ENCODE data around the gene PTPRD.

Gene PTPRD

GRCh38 chr9:8852301-8852864, 1760.4 kb downstream of the PTPRD start:
- H3K9me3 ChIP-seq (ENCODE audit: control insufficient read depth, low read length), result no peaks in the 10 kb centered on the region
- H3K4me1 ChIP-seq (ENCODE audit: control insufficient read depth, insufficient read depth, low read length, poor library complexity, severe bottlenecking), result peaks cover 4% of the 10 kb centered on the region
- H3K36me3 ChIP-seq (ENCODE audit: control insufficient read depth, insufficient read depth, low read length), result peaks cover 3% of the 10 kb centered on the region
- WGBS, 2 experiments (ENCODE audit: insufficient coverage in 2 of 2), result 52 to 58% methylated on average over 2 to 3 of the region's 4 CpGs
- peak overlapping the region; percentile 8 for H3K27ac ChIP-seq (ENCODE audit: low read depth, low read length, severe bottlenecking)
- H3K4me3 ChIP-seq (ENCODE audit: extremely low read depth, insufficient read depth, low read length, poor library complexity, severe bottlenecking), result no peak overlapping the region

- no peak overlapping the region for H3K4me3 ChIP-seq (ENCODE audit: extremely low read depth, insufficient read depth, low read length, poor library complexity, severe bottlenecking)
- H3K27ac ChIP-seq (ENCODE audit: low read depth, low read length, severe bottlenecking), result no peak overlapping the region
- no peaks in the 10 kb centered on the region for H3K9me3 ChIP-seq (ENCODE audit: control insufficient read depth, low read length)
- peaks cover 3% of the 10 kb centered on the region for H3K36me3 ChIP-seq (ENCODE audit: control insufficient read depth, insufficient read depth, low read length)
- peaks cover 4% of the 10 kb centered on the region for H3K4me1 ChIP-seq (ENCODE audit: control insufficient read depth, insufficient read depth, low read length, poor library complexity, severe bottlenecking)
These were observed 1761.9 kb downstream of the PTPRD start for GRCh38 chr9:8850914-8851313.

GRCh38 chr9:8845808-8846207, 1767.0 kb downstream of the PTPRD start:
- H3K9me3 ChIP-seq (ENCODE audit: control insufficient read depth, low read length), result no peaks in the 10 kb centered on the region
- peaks cover 11% of the 10 kb centered on the region for H3K36me3 ChIP-seq (ENCODE audit: control insufficient read depth, insufficient read depth, low read length)
- WGBS, 2 experiments (ENCODE audit: insufficient coverage in 2 of 2), result 76 to 94% methylated on average over 2 to 3 of the region's 3 CpGs
- no peaks in the 10 kb centered on the region for H3K4me1 ChIP-seq (ENCODE audit: control insufficient read depth, insufficient read depth, low read length, poor library complexity, severe bottlenecking)
- no peak overlapping the region for H3K27ac ChIP-seq (ENCODE audit: low read depth, low read length, severe bottlenecking)
- H3K4me3 ChIP-seq (ENCODE audit: extremely low read depth, insufficient read depth, low read length, poor library complexity, severe bottlenecking), result no peak overlapping the region

- WGBS, 2 experiments (ENCODE audit: insufficient coverage in 2 of 2), result 75 to 77% methylated on average over 2 of the region's 2 CpGs
- peaks cover 11% of the 10 kb centered on the region for H3K36me3 ChIP-seq (ENCODE audit: control insufficient read depth, insufficient read depth, low read length)
- H3K27ac ChIP-seq (ENCODE audit: low read depth, low read length, severe bottlenecking), result no peak overlapping the region
- no peaks in the 10 kb centered on the region for H3K9me3 ChIP-seq (ENCODE audit: control insufficient read depth, low read length)
- no peaks in the 10 kb centered on the region for H3K4me1 ChIP-seq (ENCODE audit: control insufficient read depth, insufficient read depth, low read length, poor library complexity, severe bottlenecking)
- H3K4me3 ChIP-seq (ENCODE audit: extremely low read depth, insufficient read depth, low read length, poor library complexity, severe bottlenecking), result no peak overlapping the region
These were observed 1767.4 kb downstream of the PTPRD start for GRCh38 chr9:8845376-8845775.

- Histone ChIP-seq H3K9me3 (ENCODE audit: control insufficient read depth, low read length) (no peaks in the 10 kb centered on the region), H3K27ac (ENCODE audit: low read depth, low read length, severe bottlenecking) (no peak overlapping the region), H3K4me3 (ENCODE audit: extremely low read depth, insufficient read depth, low read length, poor library complexity, severe bottlenecking) (no peak overlapping the region), H3K4me1 (ENCODE audit: control insufficient read depth, insufficient read depth, low read length, poor library complexity, severe bottlenecking) (no peaks in the 10 kb centered on the region), H3K36me3 (ENCODE audit: control insufficient read depth, insufficient read depth, low read length) (peaks cover 12% of the 10 kb centered on the region)
These were observed 1768.3 kb downstream of the PTPRD start for GRCh38 chr9:8844549-8844948.

- 86 to 97% methylated on average over 4 to 5 of the region's 5 CpGs for WGBS, 2 experiments (ENCODE audit: insufficient coverage in 2 of 2)
- no peak overlapping the region for H3K27ac ChIP-seq (ENCODE audit: low read depth, low read length, severe bottlenecking)
- no peak overlapping the region for H3K4me3 ChIP-seq (ENCODE audit: extremely low read depth, insufficient read depth, low read length, poor library complexity, severe bottlenecking)
- no peaks in the 10 kb centered on the region for H3K4me1 ChIP-seq (ENCODE audit: control insufficient read depth, insufficient read depth, low read length, poor library complexity, severe bottlenecking)
- H3K36me3 ChIP-seq (ENCODE audit: control insufficient read depth, insufficient read depth, low read length), result peaks cover 12% of the 10 kb centered on the region
- no peaks in the 10 kb centered on the region for H3K9me3 ChIP-seq (ENCODE audit: control insufficient read depth, low read length)
These were observed 1770.2 kb downstream of the PTPRD start for GRCh38 chr9:8842402-8843193.

- Histone ChIP-seq H3K9me3 (ENCODE audit: control insufficient read depth, low read length) (no peaks in the 10 kb centered on the region), H3K4me1 (ENCODE audit: control insufficient read depth, insufficient read depth, low read length, poor library complexity, severe bottlenecking) (no peaks in the 10 kb centered on the region), H3K4me3 (ENCODE audit: extremely low read depth, insufficient read depth, low read length, poor library complexity, severe bottlenecking) (no peak overlapping the region), H3K27ac (ENCODE audit: low read depth, low read length, severe bottlenecking) (no peak overlapping the region), H3K36me3 (ENCODE audit: control insufficient read depth, insufficient read depth, low read length) (peaks cover 15% of the 10 kb centered on the region)
- no CpG with 5 or more reads among the region's 3 CpGs for WGBS, 2 experiments (ENCODE audit: insufficient coverage in 2 of 2)
These were observed 1774.7 kb downstream of the PTPRD start for GRCh38 chr9:8838136-8838535.

- H3K27ac ChIP-seq (ENCODE audit: low read depth, low read length, severe bottlenecking), result no peak overlapping the region
- H3K4me3 ChIP-seq (ENCODE audit: extremely low read depth, insufficient read depth, low read length, poor library complexity, severe bottlenecking), result no peak overlapping the region
- H3K36me3 ChIP-seq (ENCODE audit: control insufficient read depth, insufficient read depth, low read length), result peaks cover 15% of the 10 kb centered on the region
- 80% methylated on average over 1 of the region's 3 CpGs; no CpG with 5 or more reads in 1 of the 2 experiments for WGBS, 2 experiments (ENCODE audit: insufficient coverage in 2 of 2)
- H3K9me3 ChIP-seq (ENCODE audit: control insufficient read depth, low read length), result no peaks in the 10 kb centered on the region
- no peaks in the 10 kb centered on the region for H3K4me1 ChIP-seq (ENCODE audit: control insufficient read depth, insufficient read depth, low read length, poor library complexity, severe bottlenecking)
These were observed 1777.5 kb downstream of the PTPRD start for GRCh38 chr9:8835291-8835690.

GRCh38 chr9:8832955-8833354, 1779.8 kb downstream of the PTPRD start:
- H3K4me3 ChIP-seq (ENCODE audit: extremely low read depth, insufficient read depth, low read length, poor library complexity, severe bottlenecking), result no peak overlapping the region

GRCh38 chr9:8832386-8832785, 1780.4 kb downstream of the PTPRD start:
- Histone ChIP-seq H3K4me3 (ENCODE audit: extremely low read depth, insufficient read depth, low read length, poor library complexity, severe bottlenecking) (no peak overlapping the region), H3K27ac (ENCODE audit: low read depth, low read length, severe bottlenecking) (no peak overlapping the region), H3K9me3 (ENCODE audit: control insufficient read depth, low read length) (no peaks in the 10 kb centered on the region), H3K4me1 (ENCODE audit: control insufficient read depth, insufficient read depth, low read length, poor library complexity, severe bottlenecking) (no peaks in the 10 kb centered on the region), H3K36me3 (ENCODE audit: control insufficient read depth, insufficient read depth, low read length) (peaks cover 10% of the 10 kb centered on the region)
- WGBS, 2 experiments (ENCODE audit: insufficient coverage in 2 of 2), result no CpG with 5 or more reads among the region's 1 CpG

More at GRCh38 chr9:8832955-8833354, 1779.8 kb downstream of the PTPRD start:
- no CpG with 5 or more reads among the region's 1 CpG for WGBS, 2 experiments (ENCODE audit: insufficient coverage in 2 of 2)
- H3K9me3 ChIP-seq (ENCODE audit: control insufficient read depth, low read length), result no peaks in the 10 kb centered on the region
- H3K4me1 ChIP-seq (ENCODE audit: control insufficient read depth, insufficient read depth, low read length, poor library complexity, severe bottlenecking), result no peaks in the 10 kb centered on the region
- peaks cover 13% of the 10 kb centered on the region for H3K36me3 ChIP-seq (ENCODE audit: control insufficient read depth, insufficient read depth, low read length)
- no peak overlapping the region for H3K27ac ChIP-seq (ENCODE audit: low read depth, low read length, severe bottlenecking)

GRCh38 chr9:8831568-8831967, 1781.2 kb downstream of the PTPRD start:
- Histone ChIP-seq H3K4me3 (ENCODE audit: extremely low read depth, insufficient read depth, low read length, poor library complexity, severe bottlenecking) (no peak overlapping the region), H3K4me1 (ENCODE audit: control insufficient read depth, insufficient read depth, low read length, poor library complexity, severe bottlenecking) (no peaks in the 10 kb centered on the region), H3K36me3 (ENCODE audit: control insufficient read depth, insufficient read depth, low read length) (peaks cover 7% of the 10 kb centered on the region), H3K9me3 (ENCODE audit: control insufficient read depth, low read length) (no peaks in the 10 kb centered on the region), H3K27ac (ENCODE audit: low read depth, low read length, severe bottlenecking) (no peak overlapping the region)
- WGBS, 2 experiments (ENCODE audit: insufficient coverage in 2 of 2), result 80% methylated on average over 1 of the region's 2 CpGs; no CpG with 5 or more reads in 1 of the 2 experiments

All from mesodermal cell (in vitro differentiated cells).